HK-2 (cell line): ENCODE measurements around the gene FAM118A.
"Not testable (repeated sequence)": the region's sequence is repeated elsewhere in the genome, so short reads cannot be mapped to it uniquely, and the experiment has no call there.

Experiments
- DNase-seq: peaks from one replicate; pipeline ENCODE4 v3.0.0-alpha.2; 2018; ENCODE audit not compliant: unreplicated experiment

Gene FAM118A

DNA sequence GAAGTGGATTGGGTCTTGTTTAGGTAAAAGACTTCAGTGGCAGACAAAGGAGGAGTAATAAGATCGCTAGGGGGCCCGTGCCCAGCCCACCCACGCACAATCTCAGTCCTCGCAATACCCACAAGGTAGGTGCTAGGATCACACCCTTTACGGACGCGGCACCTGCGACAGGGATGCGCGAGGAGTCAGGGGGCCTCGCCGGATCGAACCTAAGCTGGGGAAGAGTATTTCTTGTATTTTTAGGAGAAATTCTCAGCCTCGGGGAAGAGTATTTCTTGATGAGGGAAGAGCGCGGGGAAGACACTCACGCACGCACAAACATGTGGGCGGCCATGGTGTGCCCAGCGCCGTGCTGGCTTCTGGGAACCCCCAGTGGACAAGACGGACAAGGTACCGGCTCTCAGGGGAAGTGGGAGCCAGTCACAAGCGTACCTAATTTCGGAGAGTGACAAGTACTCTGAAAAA is 745 bp upstream of the FAM118A start:
- DNase-seq: no peak

DNA sequence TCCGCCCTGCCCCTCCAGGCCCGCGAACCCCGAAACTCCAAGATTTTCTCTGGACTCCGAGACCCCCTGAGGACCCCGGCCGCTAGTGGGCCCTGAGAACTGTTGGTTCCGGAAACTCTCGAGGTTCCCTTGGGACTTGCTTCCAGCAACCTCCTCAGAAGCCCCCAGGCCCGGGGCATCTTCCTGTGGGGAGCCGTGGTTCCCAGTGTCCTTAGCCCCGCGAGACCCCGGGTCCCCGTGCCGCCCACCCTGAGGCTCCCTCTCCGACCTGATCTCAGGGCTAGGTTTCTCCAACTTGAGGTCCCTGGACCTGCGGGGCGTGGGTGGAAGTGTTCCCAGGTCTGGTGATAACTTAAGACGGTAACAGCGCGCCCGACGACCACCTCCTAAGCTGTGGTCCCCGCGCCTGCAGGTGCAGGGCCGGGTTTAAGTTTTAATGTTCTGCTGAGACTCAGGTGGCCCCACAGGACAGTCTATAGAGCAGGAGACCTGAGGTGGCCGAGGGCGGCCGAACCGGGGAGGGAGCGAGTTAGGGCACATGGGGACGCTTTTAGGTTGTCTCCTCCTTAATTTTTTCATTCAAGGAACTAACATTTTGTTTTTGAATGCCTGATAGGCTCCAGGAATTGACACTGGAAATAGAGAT is 720 bp downstream of the FAM118A start:
- no peak for DNase-seq

DNA sequence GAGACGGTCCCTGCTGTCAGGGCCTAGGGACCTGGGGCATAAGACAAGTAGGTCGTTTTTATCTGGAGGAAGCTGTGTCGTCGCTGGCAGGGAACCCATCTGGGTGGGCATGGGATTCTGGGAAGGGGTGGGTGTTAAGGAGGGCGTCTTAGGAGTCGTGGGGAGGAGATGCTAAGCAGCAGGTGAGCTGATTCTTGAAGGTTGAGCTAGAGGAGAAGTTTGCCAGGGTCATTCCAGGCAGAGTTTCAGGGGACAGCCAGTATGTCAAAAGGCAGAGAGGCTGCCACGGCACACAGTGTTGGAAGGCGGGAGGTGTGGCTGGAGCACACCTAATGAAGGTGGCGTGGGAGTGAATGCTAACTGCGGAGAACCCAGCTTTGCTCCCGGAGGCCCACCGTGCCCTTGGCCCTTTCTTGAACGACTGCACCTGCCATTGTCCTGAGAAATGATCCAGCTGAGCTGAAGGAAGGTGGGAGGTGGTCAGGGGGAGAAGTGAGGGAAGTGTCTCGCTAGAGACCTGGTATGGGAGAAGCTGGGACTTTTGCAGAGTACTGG is 1.3 kb downstream of the FAM118A start:
- DNase-seq: no peak

DNA sequence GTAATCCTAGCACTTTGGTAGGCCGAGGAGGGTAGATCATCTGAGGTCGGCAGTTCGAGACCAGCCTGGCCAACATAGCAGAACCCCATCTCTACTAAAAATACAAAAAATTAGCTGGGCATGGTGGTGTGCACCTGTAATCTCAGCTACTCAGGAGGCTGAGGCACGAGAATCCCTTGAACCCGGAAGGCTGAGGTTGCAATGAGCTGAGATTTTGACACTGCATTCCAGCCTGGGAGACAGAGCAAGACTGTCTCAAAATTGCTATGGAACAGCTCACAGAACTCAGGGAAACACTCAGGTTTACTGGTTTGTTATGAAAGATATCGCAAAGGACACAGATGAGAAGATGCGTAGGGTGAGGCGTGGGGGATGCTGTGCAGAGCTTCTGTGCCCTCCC is 2.7 kb downstream of the FAM118A start:
- DNase-seq: no peak

DNA sequence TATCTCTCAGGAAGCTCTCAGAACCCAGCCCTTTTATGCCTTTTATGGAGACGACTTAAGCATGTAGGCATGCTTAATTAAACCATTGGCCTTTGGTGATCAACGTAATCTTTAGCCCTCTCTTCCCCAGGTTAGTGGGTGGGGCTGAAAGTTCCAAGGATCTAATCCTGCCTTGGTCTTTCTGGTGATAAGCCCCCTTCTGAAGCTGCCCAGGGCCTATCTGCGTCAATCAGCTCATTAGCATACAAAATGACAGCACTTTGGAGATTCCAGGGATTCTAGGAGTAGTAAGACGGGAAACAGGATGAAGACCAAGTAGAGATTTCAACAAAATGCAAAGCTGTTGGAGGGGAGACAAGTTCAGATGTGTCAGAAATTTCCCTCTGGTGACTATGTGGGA is 3.1 kb downstream of the FAM118A start:
- DNase-seq: no peak

DNA sequence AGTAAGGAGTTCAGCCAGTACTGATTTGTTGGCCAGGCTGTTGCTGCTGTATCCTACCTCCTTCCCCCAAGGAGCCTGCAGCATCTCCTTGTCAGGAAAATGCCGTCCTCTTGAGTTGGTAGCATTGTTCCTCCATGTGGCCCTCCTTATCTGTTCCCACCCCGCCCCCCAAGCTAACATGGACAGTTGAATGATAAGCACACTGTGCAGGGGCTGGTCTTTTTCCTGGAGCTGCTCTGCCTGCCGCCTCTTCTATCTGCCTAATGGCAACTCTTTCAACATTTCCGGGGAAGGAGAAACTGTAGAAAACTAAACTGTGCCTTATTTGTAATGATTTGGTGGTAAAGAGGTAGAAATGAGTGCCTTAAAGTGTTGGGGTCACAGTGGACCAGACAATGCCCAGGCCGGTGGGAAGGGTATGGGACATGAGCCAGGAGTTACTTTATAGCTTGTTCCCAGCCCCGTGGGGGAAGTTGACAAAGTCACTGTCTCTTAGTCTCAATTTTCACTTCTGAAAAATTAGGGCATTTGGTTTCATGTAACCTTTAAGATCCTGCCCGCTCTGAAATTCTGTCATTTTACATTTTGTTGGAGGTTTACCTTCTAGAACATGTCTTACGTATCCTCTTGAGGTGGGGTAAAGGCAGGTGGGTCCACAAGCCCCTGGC is 4.5 kb downstream of the FAM118A start:
- DNase-seq: no peak

DNA sequence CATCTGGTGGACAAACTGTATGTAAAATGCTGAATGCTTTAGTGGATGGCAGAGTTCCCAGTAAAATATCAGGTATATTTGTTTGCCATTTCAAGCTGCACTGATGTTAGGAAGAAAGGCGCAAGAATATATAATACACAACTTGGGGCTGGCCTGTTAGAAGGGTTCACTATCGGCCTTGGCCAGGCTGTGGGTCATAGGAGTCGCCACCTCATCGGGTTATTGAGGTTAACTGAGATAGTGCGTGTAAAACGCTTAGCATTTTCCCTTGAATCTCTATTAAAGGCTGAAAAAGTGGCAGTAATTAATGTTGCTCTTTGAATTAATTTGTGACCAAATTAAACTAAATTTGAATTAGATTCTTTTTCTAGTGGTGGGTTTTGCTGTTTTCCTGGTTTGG is 5.1 kb downstream of the FAM118A start:
- DNase-seq: no peak

DNA sequence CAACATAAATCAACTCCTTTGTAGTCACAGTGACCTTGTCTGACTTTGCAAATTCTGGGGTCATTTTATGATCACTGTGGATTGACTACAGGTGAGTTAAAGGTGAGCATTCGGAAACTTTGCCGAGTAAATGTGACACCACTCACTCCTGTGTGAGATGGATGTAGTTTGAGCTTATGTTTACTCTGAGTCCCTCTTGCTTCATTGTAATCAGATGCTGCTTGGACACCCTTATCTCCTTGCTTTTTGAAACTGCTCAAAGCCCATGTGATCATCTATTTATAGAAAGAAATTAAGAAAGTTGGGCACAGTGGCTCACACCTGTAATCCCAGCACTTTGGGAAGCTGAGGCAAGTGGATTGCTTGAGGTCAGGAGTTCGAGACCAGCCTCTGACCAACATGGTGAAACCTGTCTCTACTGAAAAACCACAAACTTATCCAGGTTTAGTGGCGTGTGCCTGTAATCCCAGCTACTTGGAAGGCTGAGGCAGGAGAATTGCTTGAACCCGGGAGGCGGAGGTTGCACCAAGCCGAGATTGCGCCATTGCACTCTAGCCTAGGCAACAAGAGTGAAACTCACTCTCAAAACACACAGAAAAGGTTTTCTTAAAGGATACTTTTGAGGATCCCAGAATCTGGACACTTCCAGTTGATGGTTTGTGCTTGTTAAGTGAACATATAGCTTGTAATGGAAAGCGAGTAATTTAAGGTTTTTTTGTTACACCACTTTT is 7.2 kb downstream of the FAM118A start:
- no peak for DNase-seq

DNA sequence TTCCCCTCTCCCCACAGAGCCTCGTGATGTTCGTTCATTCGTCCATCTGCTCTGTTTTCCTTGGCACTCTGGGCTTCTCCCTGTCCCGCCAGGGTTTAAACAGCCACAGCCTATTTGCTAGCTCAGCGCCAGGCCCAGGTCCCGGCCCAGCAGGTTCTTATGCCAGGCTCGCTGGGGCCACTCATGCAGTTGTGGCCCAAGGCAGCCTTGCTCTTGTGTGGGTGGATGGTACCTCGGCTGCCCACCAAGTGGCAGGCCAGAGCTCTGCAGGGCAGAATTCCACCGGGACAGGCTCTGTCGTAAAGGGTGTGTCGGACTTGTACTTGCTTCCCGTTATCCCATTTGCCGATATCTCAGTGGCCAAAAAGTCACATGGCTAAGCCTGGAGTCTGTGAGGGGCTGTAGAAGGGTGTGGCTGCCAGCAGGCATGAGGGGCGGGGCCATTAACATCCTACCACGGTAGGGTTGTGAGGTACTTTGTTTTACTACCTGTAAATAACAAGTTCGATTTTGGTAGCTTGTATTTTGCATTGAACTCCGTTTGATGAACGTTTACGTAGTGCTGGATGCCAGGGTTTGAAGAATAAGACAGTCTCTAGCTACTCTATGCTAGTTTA is 7.9 kb downstream of the FAM118A start:
- DNase-seq: no peak

DNA sequence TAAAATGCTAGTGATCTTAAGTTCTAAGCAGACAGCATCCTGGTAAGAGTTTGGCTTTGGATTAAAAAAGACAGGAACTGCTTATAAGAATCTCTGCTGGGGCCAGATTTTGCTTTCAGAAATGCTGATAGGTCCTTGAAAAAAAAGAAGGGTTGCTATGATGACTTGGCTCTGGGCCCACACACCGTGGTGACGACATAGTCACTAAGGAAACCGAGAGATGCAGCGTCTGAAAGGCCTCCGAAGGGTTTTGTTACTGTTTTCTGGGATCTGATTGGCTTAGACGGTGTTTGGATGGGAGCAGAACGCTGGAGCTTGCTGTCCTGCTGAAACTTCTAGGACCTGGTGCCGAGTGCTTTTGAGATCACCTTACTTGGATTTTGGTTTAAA is 8.4 kb downstream of the FAM118A start:
- DNase-seq: peak; percentile 34

DNA sequence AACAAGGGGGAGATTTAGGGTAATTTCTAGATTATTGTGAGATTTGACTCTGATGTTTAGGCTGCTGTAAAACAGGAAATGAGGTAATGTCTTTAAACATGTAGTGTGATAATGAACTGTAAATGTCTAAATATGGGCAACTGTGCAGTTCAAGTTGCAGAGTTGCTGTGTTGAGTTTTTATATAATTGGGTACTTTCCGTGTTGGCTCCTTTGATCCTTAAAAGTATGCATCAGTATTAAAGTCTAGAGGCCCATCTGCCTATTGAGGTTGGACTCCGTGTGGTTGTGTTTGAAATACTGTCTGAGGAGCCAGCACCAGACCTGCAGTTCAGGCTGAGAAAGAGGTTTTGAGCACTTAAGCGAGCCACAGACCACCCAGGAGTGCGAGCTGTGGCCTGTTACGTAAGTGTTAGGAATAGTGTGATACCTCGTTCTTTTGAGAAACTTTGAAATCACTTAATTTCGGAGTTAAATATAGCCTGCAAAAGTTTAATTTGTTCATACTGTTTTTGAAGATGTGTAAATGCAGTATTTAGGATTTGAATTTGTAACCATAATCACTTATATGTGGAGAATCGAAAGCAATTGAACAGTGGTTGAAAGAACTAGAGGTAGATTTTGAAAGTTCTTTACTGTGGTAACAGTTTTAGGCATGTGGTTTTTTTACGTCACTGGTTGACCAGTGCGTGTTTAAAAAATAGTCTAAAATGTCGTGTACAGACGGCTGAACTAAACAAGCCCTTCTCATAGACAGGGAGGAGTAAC is 9.0 kb downstream of the FAM118A start:
- DNase-seq: no peak

DNA sequence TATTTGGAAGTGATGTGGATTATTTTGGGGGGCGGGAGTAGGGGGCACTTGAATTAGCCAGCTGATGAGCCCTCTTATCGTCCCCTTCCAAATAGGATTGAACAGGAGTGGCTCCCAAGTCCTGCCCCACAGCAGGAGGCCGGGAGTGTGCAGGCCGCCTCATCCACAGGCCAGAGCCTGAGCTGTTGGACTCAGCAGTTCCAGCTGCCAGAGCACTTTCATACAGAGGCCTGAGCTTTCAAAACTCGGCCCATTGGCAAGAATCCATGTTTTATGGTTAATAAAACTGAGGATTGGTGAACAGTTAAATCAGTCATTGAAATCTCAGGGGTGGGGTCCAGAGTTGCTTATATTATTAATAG is 9.6 kb downstream of the FAM118A start:
- no peak for DNase-seq

DNA sequence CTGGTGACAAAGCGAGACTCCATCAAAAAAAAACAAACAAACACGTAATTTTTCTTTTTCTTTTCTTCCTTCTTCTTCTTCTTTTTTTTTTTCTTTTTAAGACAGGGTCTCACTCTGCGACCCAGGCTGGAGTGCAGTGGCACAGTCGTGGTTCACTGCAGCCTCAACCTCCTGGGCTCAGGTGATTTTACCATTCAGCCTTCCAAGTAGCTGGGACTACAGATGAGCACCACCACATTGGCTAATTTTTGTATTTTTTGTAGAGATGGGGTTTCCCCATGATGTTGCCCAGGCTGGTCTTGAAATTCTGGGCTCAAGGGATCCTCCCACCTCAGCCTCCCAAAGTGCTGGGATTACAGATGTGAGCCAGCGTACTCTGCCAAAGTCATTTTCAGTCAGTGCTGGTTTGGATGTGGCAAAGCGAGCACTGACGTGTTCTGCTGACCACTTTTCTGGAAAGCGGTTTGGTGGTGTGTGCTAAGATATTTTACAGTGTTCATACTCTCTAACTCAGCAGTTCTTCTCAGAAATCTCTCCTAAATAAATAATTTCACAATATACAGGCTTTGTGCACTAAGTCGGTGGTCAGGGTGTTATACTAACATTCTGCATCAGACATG is 10.7 kb downstream of the FAM118A start:
- no peak for DNase-seq

DNA sequence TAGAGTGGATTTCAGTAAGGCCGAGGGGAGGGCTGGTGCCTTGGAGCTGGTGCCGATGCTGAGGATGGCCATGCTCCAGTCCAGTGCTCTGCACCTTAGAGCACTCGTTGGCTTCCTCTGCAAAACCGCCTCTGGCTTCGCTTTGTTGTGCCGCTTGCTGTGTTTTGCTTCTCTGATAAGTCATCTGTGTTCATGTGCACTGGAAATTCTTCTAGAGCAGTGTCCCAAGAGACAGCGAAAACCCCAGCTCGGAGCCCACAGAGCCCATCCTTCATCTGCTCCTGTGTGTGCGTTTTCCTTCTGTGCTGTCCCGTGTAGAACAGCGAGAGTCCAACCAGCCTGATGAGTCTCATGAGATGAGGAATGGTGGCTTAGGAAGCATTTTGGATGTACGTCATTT is 12.1 kb downstream of the FAM118A start:
- no peak for DNase-seq

DNA sequence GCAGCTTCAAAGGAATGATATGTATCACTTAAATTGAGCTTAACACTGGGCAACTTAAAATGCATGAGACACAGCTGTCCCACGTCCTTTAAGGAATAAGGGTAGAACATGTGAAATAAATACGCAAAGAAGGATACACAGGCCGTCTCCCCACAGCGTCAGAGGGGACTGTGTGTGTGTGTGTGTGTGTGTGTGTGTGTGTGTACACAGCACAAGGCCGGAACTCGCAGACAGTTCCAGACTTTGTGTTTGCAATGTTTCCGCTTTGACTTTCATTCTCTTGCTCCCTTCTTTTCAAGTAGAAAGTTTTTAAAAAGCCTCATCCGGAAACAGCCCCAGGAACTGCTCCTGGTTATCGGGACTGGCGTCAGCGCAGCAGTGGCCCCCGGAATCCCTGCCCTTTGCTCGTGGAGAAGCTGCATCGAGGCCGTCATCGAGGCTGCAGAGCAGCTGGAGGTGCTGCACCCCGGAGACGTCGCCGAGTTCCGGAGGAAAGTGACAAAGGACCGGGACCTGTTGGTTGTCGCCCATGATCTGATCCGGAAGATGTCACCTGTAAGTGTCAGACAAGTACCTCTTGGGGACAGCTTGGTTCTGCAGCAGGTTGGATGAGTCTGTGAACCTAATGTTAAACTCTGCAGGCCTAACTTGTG is 13.3 kb downstream of the FAM118A start:
- no peak for DNase-seq

DNA sequence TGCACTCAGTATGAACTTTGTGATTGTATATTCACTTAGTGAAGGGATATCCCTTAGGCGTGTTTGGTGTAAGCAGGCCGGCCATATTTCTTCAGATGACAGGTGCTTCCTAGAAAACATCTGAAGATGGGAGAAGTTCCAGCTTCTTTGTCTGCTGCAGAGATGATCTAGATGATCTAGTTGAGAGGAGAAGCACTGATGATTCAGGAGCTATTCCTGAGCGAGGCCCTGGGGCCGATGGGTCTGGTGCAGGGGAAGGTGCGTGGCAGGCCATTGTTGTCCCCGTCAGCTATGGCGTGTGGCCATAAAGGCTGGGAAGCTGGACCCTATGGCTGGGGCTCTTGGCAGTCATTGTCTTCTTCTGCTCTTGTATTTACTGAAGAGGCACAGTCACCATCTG is 14.0 kb downstream of the FAM118A start:
- DNase-seq: no peak

DNA sequence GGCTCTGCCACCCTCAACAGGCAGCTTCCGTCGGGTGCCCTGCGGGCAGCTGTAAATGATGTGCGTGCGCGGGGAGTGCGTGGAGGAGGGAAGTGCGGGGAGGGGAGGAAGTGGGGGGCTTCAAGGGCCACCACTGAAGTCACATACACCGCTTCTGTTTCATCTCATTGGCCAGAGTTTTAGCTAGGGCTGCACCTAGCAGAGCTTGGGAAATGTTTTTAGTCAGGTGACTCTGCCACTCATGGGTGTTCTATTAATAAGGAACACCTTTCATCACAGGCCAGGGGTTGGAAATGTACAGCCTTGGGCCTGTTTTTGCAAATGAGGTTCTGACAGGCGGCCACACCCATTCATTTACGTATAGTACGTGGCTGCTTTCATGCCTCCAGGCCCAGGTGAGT is 14.6 kb downstream of the FAM118A start:
- no peak for DNase-seq

DNA sequence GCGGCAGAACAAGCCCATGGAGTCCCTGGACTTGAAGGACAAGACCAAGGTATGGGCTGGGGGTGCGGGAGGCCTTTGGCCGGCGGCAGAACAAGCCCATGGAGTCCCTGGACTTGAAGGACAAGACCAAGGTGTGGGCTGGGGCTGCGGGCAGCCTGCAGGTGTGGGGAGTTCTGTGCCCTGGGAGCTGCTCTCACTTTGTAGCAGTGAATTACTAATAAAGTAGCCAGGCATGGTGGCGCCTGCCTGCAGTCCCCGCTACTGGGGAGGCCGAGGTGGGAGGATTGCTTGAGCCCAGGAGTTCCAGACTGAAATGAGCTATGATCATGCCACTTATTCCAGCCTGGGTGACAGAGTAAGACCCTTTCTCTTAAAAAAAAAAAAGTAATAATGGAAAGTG is 18.5 kb downstream of the FAM118A start:
- DNase-seq: not testable (repeated sequence)

DNA sequence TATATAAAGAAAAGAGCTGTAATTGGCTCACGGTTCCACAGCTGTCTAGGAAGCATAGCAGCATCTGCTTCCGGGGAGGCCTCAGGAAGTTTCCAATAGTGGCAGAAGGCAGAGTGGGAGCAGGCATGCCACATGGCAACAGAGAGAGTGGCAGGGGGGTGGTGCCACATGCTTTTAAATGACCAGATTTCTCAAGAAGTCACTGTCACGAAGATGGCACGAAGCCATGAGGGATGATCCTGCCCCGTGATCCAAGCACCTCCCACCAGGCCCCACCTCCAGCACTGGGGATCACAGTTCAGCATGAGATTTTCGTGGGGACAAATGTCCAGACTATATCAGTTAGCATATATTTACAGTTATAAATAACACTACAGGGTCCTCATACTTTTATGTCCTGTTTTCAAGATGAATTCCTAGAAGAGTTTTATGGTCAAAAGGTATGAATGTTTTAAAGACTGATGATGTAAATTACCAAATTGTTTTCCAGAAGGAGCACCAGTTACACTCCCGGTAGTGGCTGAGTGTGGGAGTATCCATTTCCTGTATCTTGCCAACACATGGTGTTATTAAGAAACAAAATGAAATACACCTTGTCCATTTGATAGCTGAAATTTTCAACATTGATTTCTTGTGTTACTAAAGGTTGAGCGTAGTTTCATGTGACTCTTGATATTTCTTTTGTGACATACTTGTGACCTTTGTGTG is 19.2 kb downstream of the FAM118A start:
- no peak for DNase-seq

DNA sequence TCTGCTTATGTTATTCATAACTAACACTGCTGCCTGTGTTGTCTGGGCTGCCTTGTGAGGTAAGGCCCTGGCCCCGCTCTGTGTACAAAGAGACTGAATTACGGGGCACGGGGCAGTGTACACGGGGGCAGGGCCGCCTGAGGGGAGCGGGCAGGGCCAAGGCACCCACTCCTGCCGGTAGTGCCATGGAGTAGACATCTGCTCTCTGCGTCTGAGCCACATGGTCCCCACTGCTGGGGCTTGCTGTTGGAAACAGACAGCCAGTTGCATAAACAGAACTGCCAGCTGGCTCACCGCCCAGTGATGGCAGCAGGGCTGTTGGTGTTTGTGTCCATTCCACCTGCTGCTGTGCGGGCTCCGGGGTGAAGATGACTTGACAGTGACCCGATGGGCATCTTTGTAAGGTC is 19.8 kb downstream of the FAM118A start:
- DNase-seq: no peak
